DMS53 treated with DMSO at 0.1 percent for 48 hours (cell line): ENCODE results near the gene PRM3.

Source experiments
- DNase-seq: peaks from one replicate; lab custom pipeline; 2025; ENCODE audit not compliant: unreplicated experiment; lab: John Stamatoyannopoulos, UW

The PRM3 gene

DNA sequence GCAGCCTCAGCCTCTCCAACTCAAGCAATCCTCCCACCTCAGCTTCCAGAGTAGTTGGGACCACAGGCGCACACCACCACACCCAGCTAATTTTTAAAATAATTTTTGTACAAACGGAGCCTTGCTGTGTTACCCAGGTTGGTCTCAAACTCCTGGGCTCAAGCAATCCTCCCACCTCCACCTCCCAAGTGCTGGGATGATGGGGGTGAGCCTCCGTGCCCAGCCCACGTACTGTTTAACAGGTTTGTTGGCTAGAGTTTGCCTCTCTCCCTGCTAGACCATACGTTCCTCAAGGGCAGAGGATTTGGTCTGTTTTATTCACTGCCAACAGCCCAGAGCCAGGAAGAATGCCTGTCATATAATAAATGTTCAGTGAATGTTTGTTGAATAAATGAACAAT lies 44.0 kb downstream of the PRM3 start:
- no peak for DNase-seq

DNA sequence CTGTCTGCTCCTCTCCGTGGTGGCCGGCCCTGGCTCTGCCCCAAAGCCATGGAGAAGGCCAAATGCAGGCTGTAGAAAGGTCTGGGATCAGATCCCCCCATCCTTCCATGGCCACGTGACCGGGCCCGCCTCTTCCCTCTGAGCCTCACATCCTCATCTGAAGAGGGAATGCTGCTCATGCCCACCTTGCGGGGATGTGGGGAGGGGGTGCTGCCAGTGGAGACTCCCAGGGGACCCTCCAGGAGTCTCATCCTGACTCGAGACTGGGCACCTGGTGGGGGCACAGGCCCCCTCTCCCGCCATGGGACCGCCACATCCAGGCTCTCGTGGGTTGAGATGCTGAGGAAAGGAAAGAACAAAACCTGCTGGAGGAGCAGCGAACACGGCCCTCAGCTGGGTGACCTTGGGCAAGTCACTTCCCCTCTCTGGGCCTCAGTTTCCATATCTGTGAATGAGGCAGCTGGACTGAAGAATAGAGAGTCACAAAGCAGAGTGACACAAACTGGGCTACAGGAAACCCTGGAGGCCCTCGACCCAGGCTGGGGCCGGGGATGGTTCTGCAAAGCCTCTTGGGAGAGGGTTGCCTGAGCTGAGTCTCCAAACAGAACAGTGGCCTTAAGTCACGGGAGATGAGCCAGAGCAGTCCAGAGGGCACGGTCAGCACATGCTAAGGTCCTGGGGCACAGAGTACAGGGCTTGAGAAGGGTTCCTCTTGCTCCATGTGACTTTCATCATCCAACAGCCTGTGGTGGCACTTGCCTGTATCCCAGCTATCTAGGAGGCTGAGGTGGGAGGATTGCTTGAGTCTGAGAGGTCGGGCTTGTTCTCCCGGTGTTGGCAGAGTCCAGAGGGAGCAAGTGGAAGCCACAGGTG lies 47.5 kb downstream of the PRM3 start:
- no peak for DNase-seq

DNA sequence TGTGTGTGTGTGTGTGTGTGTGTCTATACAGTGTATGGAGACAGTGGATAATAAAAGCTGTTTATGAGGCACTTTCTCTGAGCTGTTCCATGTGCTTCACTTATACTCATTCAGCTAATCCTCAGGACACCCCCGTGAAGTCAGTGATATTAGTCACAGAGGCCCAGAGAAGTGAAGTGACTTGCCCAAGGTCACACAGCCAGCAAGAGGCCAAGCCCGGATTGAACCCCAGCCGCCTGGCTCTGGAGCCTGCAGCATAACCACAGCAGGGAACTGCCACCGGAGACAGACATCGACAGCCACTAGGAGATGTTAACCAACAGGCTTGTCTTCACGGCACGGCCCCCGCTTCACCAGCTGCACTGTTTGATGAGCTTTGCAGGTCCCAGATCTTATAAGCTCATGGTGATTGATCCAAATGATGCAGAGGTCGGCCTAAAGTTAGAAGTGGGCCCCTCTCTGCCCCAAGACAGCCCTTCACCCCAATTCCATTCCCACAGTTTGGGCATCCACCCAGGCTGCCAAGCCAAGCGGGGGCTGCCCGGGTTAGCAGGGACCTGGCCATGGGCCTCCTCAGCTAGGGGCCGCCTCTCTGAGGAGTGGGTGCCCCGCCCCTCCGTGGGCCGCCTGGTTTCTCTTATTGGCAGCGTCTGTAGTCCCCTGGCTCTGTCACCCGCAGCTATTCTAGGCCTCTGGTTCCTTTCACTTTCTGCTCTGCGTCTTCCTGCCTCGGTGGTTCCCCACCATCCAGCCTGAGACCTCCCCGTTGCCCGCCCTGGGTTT lies 48.3 kb downstream of the PRM3 start:
- DNase-seq = no peak

DNA sequence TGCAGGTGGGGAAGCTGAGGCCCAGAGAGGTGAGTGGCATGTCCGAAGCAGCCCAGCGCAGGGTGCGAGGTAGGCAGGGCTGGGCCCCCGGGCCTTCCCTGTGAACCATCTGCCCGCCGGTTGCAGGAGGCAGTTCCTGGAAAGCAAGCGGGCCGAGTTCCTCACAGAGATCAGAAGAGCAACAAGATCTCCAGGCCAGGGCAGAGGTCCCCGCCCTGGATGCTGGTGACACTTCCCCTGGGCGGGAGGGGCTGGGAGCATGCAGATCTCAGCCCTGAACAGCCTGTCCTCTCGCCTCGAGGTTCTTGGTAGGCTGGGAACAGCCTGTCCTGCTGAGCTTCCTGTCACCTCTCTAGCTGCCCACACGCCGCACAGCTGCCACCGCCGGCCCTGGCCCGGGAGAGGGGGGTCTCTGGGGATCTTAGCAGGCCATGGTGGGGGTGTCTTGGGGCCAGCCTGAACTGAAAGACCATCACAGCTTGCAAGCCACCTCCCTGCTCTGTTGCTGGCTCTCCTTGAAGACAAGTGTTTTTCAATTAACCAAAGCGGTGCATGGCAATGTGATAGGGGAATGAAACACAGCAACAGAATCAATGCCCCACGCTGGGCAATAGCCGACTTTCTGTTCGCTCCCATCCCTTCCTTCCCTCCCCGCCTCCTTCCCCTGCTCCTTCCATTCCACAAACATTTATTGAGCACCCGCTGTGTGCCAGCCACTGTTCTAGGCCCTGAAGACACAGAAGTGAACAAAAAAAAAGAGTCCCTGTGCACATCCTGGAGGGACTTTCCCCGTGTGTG lies 49.1 kb downstream of the PRM3 start:
- DNase-seq = no peak
